IMR-90 (cell line): ENCODE results near the gene CPNE6. TPM values are rescaled to one million over a fixed set of nuclear protein-coding genes. Genes with fewer than 3 reads are reported as not detected.

Source experiments
- ATAC-seq: fragments of 200-7000 bp; cut with Tn5 transposase; 2 replicates; pipeline ENCODE4 v1.9.1; 2020; ENCODE audit warnings: low read depth, mild to moderate bottlenecking, moderate library complexity
- BruUV-seq: library from RNA; stranded (reverse); fragments of 400-500 nt; replicated peaks from 2 replicates; lab custom pipeline; 2021; lab: Mats Ljungman, UMichigan
- CTCF ChIA-PET: fragments of 300-600 bp; formaldehyde crosslinking; extraction: SDS; loops from one replicate; lab custom pipeline; 2021; ENCODE audit warnings: antibody characterized with exemption; lab: Yijun Ruan, JAX
- POLR2A ChIA-PET: fragments of 300-600 bp; sonication (Branson Sonifier 250); formaldehyde crosslinking; loops from one replicate; lab custom pipeline; 2022; ENCODE audit warnings: antibody characterized with exemption; ENCODE audit not compliant: unreplicated experiment; lab: Charles Lee
- DNase-seq: peaks from one replicate; pipeline ENCODE4 v3.0.0; 2013
- H2AFZ ChIP-seq: replicated peaks from 2 replicates; pipeline ENCODE3; 2013; ENCODE audit warnings: low read length, mild to moderate bottlenecking; ENCODE audit not compliant: poor library complexity
- H2AK5ac ChIP-seq: 2 replicates; pipeline ENCODE4 v1.6.1; 2013; ENCODE audit warnings: low read depth, low read length, inconsistent platforms
- H2AK9ac ChIP-seq: replicated peaks from 2 replicates; pipeline ENCODE3; 2013; ENCODE audit warnings: mild to moderate bottlenecking, low read depth, low read length, moderate library complexity; ENCODE audit not compliant: poor library complexity
- H2BK120ac ChIP-seq: 2 replicates; pipeline ENCODE4 v1.6.1; 2013; ENCODE audit warnings: low read depth, low read length, inconsistent platforms
- H2BK15ac ChIP-seq: 3 replicates; pipeline ENCODE4 v1.6.1; 2013; ENCODE audit warnings: low read depth, low read length, inconsistent platforms
- H2BK20ac ChIP-seq: 2 replicates; pipeline ENCODE4 v1.6.1; 2013; ENCODE audit warnings: low read depth, mild to moderate bottlenecking, inconsistent platforms, low read length, moderate library complexity
- H2BK5ac ChIP-seq: 2 replicates; pipeline ENCODE4 v1.6.1; 2013; ENCODE audit warnings: mild to moderate bottlenecking, low read depth, low read length, inconsistent platforms; ENCODE audit not compliant: poor library complexity, severe bottlenecking
- H3K14ac ChIP-seq: replicated peaks from 2 replicates; pipeline ENCODE4 v1.6.1; 2013; ENCODE audit warnings: low read depth, low read length, inconsistent platforms
- H3K18ac ChIP-seq: 2 replicates; pipeline ENCODE4 v1.6.1; 2013; ENCODE audit warnings: low read depth, low read length, control low read depth
- H3K23ac ChIP-seq: 2 replicates; pipeline ENCODE4 v1.6.1; 2013; ENCODE audit warnings: low read depth, low read length, inconsistent platforms
- H3K27ac ChIP-seq: 2 replicates; pipeline ENCODE4 v1.5.1; 2013; ENCODE audit warnings: mild to moderate bottlenecking, control low read depth, low read length; ENCODE audit not compliant: insufficient read depth
- H3K27me3 ChIP-seq: 2 replicates; pipeline ENCODE4 v1.6.1; 2013; ENCODE audit warnings: low read length; ENCODE audit not compliant: control insufficient read depth, insufficient read depth
- H3K36me3 ChIP-seq: 2 replicates; pipeline ENCODE4 v1.6.1; 2013; ENCODE audit warnings: low read length, mixed read lengths; ENCODE audit not compliant: control insufficient read depth, insufficient read depth
- H3K4ac ChIP-seq: 2 replicates; pipeline ENCODE4 v1.6.1; 2013; ENCODE audit warnings: low read depth, low read length, inconsistent platforms
- H3K4me1 ChIP-seq: 2 replicates; pipeline ENCODE4 v1.6.1; 2013; ENCODE audit warnings: low read length, mixed read lengths; ENCODE audit not compliant: control insufficient read depth, insufficient read depth
- H3K4me2 ChIP-seq: 2 replicates; pipeline ENCODE4 v1.6.1; 2013; ENCODE audit warnings: low read depth, mild to moderate bottlenecking, control low read depth, low read length, moderate library complexity
- H3K4me3 ChIP-seq: 2 replicates; pipeline ENCODE4 v1.5.1; 2013; ENCODE audit warnings: low read depth, mild to moderate bottlenecking, control low read depth, low read length, moderate library complexity; ENCODE audit not compliant: insufficient read depth
- H3K56ac ChIP-seq: 2 replicates; pipeline ENCODE4 v1.6.1; 2013; ENCODE audit warnings: low read length, inconsistent platforms; ENCODE audit not compliant: insufficient read depth; ENCODE audit errors: extremely low read depth
- H3K79me1 ChIP-seq, 2 experiments: 2 replicates each; pipeline ENCODE4 v1.6.1; 2013; ENCODE audit warnings: low read length in 2 of 2, inconsistent platforms in 1 of 2, low read depth in 1 of 2
- H3K9ac ChIP-seq: 2 replicates; pipeline ENCODE4 v1.6.1; 2013; ENCODE audit warnings: low read depth, low read length, control low read depth
- H3K9me1 ChIP-seq: 2 replicates; pipeline ENCODE4 v1.6.1; 2013; ENCODE audit warnings: low read length, inconsistent platforms; ENCODE audit not compliant: insufficient read depth
- H3K9me3 ChIP-seq: 2 replicates; pipeline ENCODE4 v1.6.1; 2013; ENCODE audit warnings: low read length; ENCODE audit not compliant: control insufficient read depth, insufficient read depth
- H4K20me1 ChIP-seq: 2 replicates; pipeline ENCODE4 v1.6.1; 2013; ENCODE audit warnings: low read length, inconsistent platforms; ENCODE audit not compliant: insufficient read depth
- H4K5ac ChIP-seq: 2 replicates; pipeline ENCODE4 v1.6.1; 2013; ENCODE audit warnings: mild to moderate bottlenecking, low read depth, low read length, control low read depth
- H4K8ac ChIP-seq, 2 experiments: 2 replicates each; pipeline ENCODE4 v1.6.1; 2013; ENCODE audit warnings: low read depth in 2 of 2, low read length in 2 of 2, control low read depth in 1 of 2, inconsistent platforms in 1 of 2
- H4K91ac ChIP-seq: 2 replicates; pipeline ENCODE4 v1.6.1; 2013; ENCODE audit warnings: low read depth, low read length, inconsistent platforms; ENCODE audit not compliant: insufficient read depth
- BHLHE40 ChIP-seq: fragments of 150-350 bp; IDR thresholded peaks from 2 replicates; pipeline ENCODE4 v1.6.1; 2016; ENCODE audit warnings: mild to moderate bottlenecking, low read depth, low read length
- CEBPB ChIP-seq: IDR thresholded peaks from 2 replicates; pipeline ENCODE4 v1.6.1; 2012; ENCODE audit warnings: low read depth, low read length, improper control_type of control experiment
- CHD1 ChIP-seq: IDR thresholded peaks from 2 replicates; pipeline ENCODE4 v1.6.1; 2012; ENCODE audit warnings: low read depth, low read length, improper control_type of control experiment
- CTCF ChIP-seq: conservative IDR thresholded peaks from 2 replicates; pipeline ENCODE4 v1.5.1; 2012; ENCODE audit warnings: mild to moderate bottlenecking, low read depth, low read length, improper control_type of control experiment
- ELK1 ChIP-seq: fragments of 150-350 bp; IDR thresholded peaks from 2 replicates; pipeline ENCODE4 v1.6.1; 2016; ENCODE audit warnings: low read depth, mild to moderate bottlenecking, low read length, moderate library complexity, borderline replicate concordance
- FOS ChIP-seq: fragments of 150-350 bp; IDR thresholded peaks from 2 replicates; pipeline ENCODE4 v1.6.1; 2016; ENCODE audit warnings: low read depth, low read length
- MAFK ChIP-seq: IDR thresholded peaks from 2 replicates; pipeline ENCODE4 v1.6.1; 2012; ENCODE audit warnings: low read depth, low read length, improper control_type of control experiment
- MAZ ChIP-seq: IDR thresholded peaks from 2 replicates; pipeline ENCODE4 v1.6.1; 2012; ENCODE audit warnings: low read depth, mild to moderate bottlenecking, low read length, improper control_type of control experiment, moderate library complexity, borderline replicate concordance
- MXI1 ChIP-seq: IDR thresholded peaks from 2 replicates; pipeline ENCODE4 v1.6.1; 2012; ENCODE audit warnings: low read depth, mild to moderate bottlenecking, low read length, moderate library complexity, borderline replicate concordance
- NFE2L2 ChIP-seq: fragments of 150-350 bp; IDR thresholded peaks from 2 replicates; pipeline ENCODE4 v1.6.1; 2016; ENCODE audit warnings: low read depth, mild to moderate bottlenecking, low read length
- POLR2A ChIP-seq: IDR thresholded peaks from 2 replicates; pipeline ENCODE4 v1.6.1; 2012; ENCODE audit warnings: mild to moderate bottlenecking, low read depth, low read length
- RAD21 ChIP-seq: IDR thresholded peaks from 2 replicates; pipeline ENCODE4 v1.6.1; 2012; ENCODE audit warnings: low read length, improper control_type of control experiment
- RCOR1 ChIP-seq: IDR thresholded peaks from 2 replicates; pipeline ENCODE4 v1.6.1; 2012; ENCODE audit warnings: mild to moderate bottlenecking, low read length, improper control_type of control experiment; ENCODE audit not compliant: insufficient replicate concordance
- RFX5 ChIP-seq: IDR thresholded peaks from 2 replicates; pipeline ENCODE4 v1.8.0; 2012; ENCODE audit warnings: low read depth, mild to moderate bottlenecking, low read length, moderate library complexity
- SMC3 ChIP-seq: fragments of 150-350 bp; IDR thresholded peaks from 2 replicates; pipeline ENCODE4 v1.6.1; 2016; ENCODE audit warnings: low read depth, mild to moderate bottlenecking, antibody characterized with exemption, low read length, moderate library complexity
- USF2 ChIP-seq: fragments of 150-350 bp; IDR thresholded peaks from 2 replicates; pipeline ENCODE4 v1.6.1; 2017; ENCODE audit warnings: mild to moderate bottlenecking, antibody characterized with exemption, low read length, low read depth
- WGBS, 2 experiments: methylation state at CpG; one replicate each; pipeline versions ENCODE4 v1.1.5 to v1.1.7; 2013; ENCODE audit warnings: missing lambda C conversion rate in 2 of 2; ENCODE audit not compliant: insufficient read length in 1 of 2; ENCODE audit errors: extremely low coverage in 2 of 2; 5-methylcytosine and 5-hydroxymethylcytosine counted together
- dilution Hi-C: fragments of 300-500 bp; cut with HindIII; formaldehyde crosslinking; loops from one replicate; pipeline ENCODE4 v1.14.3; 2018; ENCODE audit warnings: low sequenced_read_pairs; ENCODE audit not compliant: unreplicated experiment
- in situ Hi-C: fragments of 300-500 bp; cut with MboI; formaldehyde crosslinking; loops from 3 replicates; pipeline ENCODE4 v1.14.3; 2019; ENCODE audit warnings: low sequenced_read_pairs, inconsistent platforms, mixed read lengths
- intact Hi-C: fragments of 100-400 bp; cut with micrococcal nuclease; formaldehyde crosslinking; loops from 2 replicates; pipeline ENCODE4 v1.10.0; 2022
- polyA plus RNA-seq, 3 experiments: library from polyadenylated mRNA; depleted of rRNA; stranded (reverse); fragments of >200 nt; gene quantifications; 2 replicates each; pipeline ENCODE4 v1.2.3, GENCODE V29; 2012; ENCODE audit warnings: low replicate concordance in 1 of 3
- total RNA-seq: library from RNA; depleted of rRNA; stranded (reverse); fragments of >200 nt; gene quantifications from 2 replicates; pipeline ENCODE4 v1.2.3, GENCODE V29; 2012

CPNE6 gene
- total and polyA plus RNA-seq, 2 of the 4 experiments (the other 2 are of a cell fraction), result not detected

- no peaks in the 10 kb centered on the region for H3K4me1 ChIP-seq
- H2BK15ac ChIP-seq, result no peak overlapping the region
- BruUV-seq, result no TSS peak
- H3K27me3 ChIP-seq, result no peaks in the 10 kb centered on the region
- H3K23ac ChIP-seq, result no peak overlapping the region
- DNase-seq (no peak), ATAC-seq (no peak)
- H2AFZ ChIP-seq, result no peak overlapping the region
- ChIA-PET CTCF (no interaction called here), POLR2A (no interaction called here)
- no CpG with 5 or more reads among the region's 8 CpGs for WGBS, 2 experiments
- no peak overlapping the region for H2BK120ac ChIP-seq
- no peak overlapping the region for H4K5ac ChIP-seq
- no peak overlapping the region for H3K14ac ChIP-seq
- no peak overlapping the region for H3K18ac ChIP-seq
- H3K4me2 ChIP-seq, result no peak overlapping the region
- in situ Hi-C loops (no loop called here), intact Hi-C loops (no loop called here), dilution Hi-C loops (no loop called here)
- H3K9me1 ChIP-seq, result 0 out of 2 replicates have a peak, but pooled peaks cover 4% of the 10 kb centered on the region
- no peaks in the 10 kb centered on the region for H4K20me1 ChIP-seq
- H3K56ac ChIP-seq, result no peak overlapping the region
- no peak overlapping the region for H3K4me3 ChIP-seq
- H3K27ac ChIP-seq, result no peak overlapping the region
- H2AK9ac ChIP-seq, result no peak overlapping the region
- TF ChIP-seq SMC3, result no peak
- no peak for TF ChIP-seq RAD21
- TF ChIP-seq CTCF, result no peak
- no peak for TF ChIP-seq CEBPB
- no peak for TF ChIP-seq POLR2A
- TF ChIP-seq MAZ, result no peak
- no peak for TF ChIP-seq NFE2L2
- no peak for TF ChIP-seq MAFK
- TF ChIP-seq RCOR1, result no peak
- no peak for TF ChIP-seq USF2
- TF ChIP-seq FOS, result no peak
- no peak for TF ChIP-seq RFX5
- no peak for TF ChIP-seq BHLHE40
- TF ChIP-seq ELK1, result no peak
- no peak for TF ChIP-seq CHD1
- no peak for TF ChIP-seq MXI1
- no peak overlapping the region for H3K9ac ChIP-seq
- no peak overlapping the region for H4K91ac ChIP-seq
- no peak overlapping the region for H4K8ac ChIP-seq
- H2BK20ac ChIP-seq, result no peak overlapping the region
- H3K9me3 ChIP-seq, result no peaks in the 10 kb centered on the region
- H3K36me3 ChIP-seq, result peaks cover 35% of the 10 kb centered on the region
- H2BK5ac ChIP-seq, result no peak overlapping the region
- no peak overlapping the region for H3K4ac ChIP-seq
- peaks cover 3 to 5% of the 10 kb centered on the region in 2 experiments; a peak in 1 of 4 replicates for H3K79me1 ChIP-seq
- H2AK5ac ChIP-seq, result no peak overlapping the region
Observed at GRCh38 chr14:24121210-24121609, 49.8 kb downstream of the CPNE6 start.
